Adrenal gland (tissue), 12 donors: ENCODE measurements around the gene HSBP1L1. TPM values are rescaled to one million over a fixed set of nuclear protein-coding genes. Genes with fewer than 3 reads are reported as not detected.
A peak's percentile ranks its signal among the peaks of the same experiment; 100 is the strongest.

Experiments
- DNase-seq, 7 donors: peaks; one replicate each; pipeline ENCODE4 v3.0.0-alpha.2; 2019 to 2020
- H3K27ac ChIP-seq, 5 donors: fragments of 200-600 bp; sonication (generic) in 4 of 5; 1 replicate in 3 of 5; 2 replicates in 2 of 5; pipeline versions ENCODE4 v1.5.1 to v1.8.0; 2016 to 2020; ENCODE audit warnings: mild to moderate bottlenecking in 1 of 5
- H3K27me3 ChIP-seq: fragments of 200-600 bp; 2 replicates; pipeline ENCODE4 v1.8.0; 2021
- H3K36me3 ChIP-seq, 2 donors: fragments of 200-600 bp; replicated peaks in 1 of 2; 1 replicate in 1 of 2; 2 replicates in 1 of 2; pipeline versions ENCODE4 v1.5.1 to v1.8.0; 2018 to 2022
- H3K4me1 ChIP-seq, 2 donors: fragments of 200-600 bp; replicated peaks in 1 of 2; 1 replicate in 1 of 2; 2 replicates in 1 of 2; pipeline versions ENCODE4 v1.5.1 to v1.8.0; 2018 to 2021
- H3K4me3 ChIP-seq, 4 donors: fragments of 200-600 bp; sonication (generic) in 3 of 4; one replicate each; pipeline ENCODE4 v1.5.1; 2016 to 2018
- H3K9me3 ChIP-seq, 3 donors: fragments of 200-600 bp; sonication (generic) in 1 of 3; replicated peaks in 1 of 3; 1 replicate in 2 of 3; 2 replicates in 1 of 3; pipeline versions ENCODE4 v1.5.1 to v1.8.0; 2016 to 2021
- CTCF ChIP-seq, 6 experiments: fragments of 450-650 bp in 4 of 6; fragments of 200-600 bp in 2 of 6; sonication (generic) in 1 of 6; IDR thresholded peaks; 1 replicate in 5 of 6; 2 replicates in 1 of 6; pipeline versions ENCODE4 v1.5.1 to v1.8.0; 2016 to 2021; ENCODE audit warnings: antibody characterized with exemption in 6 of 6, mild to moderate bottlenecking in 2 of 6, moderate library complexity in 1 of 6
- POLR2A ChIP-seq, 2 donors: fragments of 450-650 bp; IDR thresholded peaks; one replicate each; pipeline ENCODE4 v1.6.1; 2017; ENCODE audit warnings: antibody characterized with exemption in 2 of 2, mild to moderate bottlenecking in 2 of 2, moderate library complexity in 1 of 2
- WGBS, 4 donors: extraction: QIAGEN DNeasy Blood & Tissue Kit in 2 of 4; methylation state at CpG; one replicate each; pipeline versions ENCODE4 v1.1.5 to v1.1.7; 2013 to 2017; 5-methylcytosine and 5-hydroxymethylcytosine counted together
- intact Hi-C, 2 donors: fragments of 100-400 bp; cut with DNase I; formaldehyde crosslinking; loops; one replicate each; pipeline versions ENCODE4 v1.14.1 to v1.15.0; 2022 to 2023
- polyA plus RNA-seq, 3 donors: library from polyadenylated mRNA; stranded (reverse); fragments of 200-250 nt in 2 of 3; fragments of 350-450 nt in 1 of 3; fragmentation: Illumina TruSeq in 1 of 3; extraction: RNeasy Lipid Tissue Mini Kit (QIAGEN cat#74804) in 1 of 3; gene quantifications; one replicate each; pipeline ENCODE4 v1.2.3, GENCODE V29; 2013 to 2014
- total RNA-seq, 9 donors: library from RNA; depleted of rRNA in 4 of 9; stranded (reverse); fragments of >200 nt in 4 of 9; fragments of 120-200 nt in 1 of 9; fragmentation: NEBNext Ultra II Directional in 1 of 9; extraction: Animal tissue kit (Norgen Biotek cat#: 25700) in 1 of 9; gene quantifications; one replicate each; pipeline versions ENCODE4 v1.1.0 to v1.2.4, GENCODE V29; 2013 to 2023
- donor health status: healthy with polysubstance abuse.
- donor health status: Bipolar disorder and iron deficiency.
- donor health status: DM: yes; HTN: yes; CAD: no.
- donor health status: DM: no; HTN: no; CAD: no.
- donor health status: DM: no; HTN: no; CAD: no.
- donor health status: DM: yes; HTN: yes; CAD: no.

Gene HSBP1L1
- total and polyA plus RNA-seq, 12 donors = 17.3 to 182 (median 36.0) TPM

DNA sequence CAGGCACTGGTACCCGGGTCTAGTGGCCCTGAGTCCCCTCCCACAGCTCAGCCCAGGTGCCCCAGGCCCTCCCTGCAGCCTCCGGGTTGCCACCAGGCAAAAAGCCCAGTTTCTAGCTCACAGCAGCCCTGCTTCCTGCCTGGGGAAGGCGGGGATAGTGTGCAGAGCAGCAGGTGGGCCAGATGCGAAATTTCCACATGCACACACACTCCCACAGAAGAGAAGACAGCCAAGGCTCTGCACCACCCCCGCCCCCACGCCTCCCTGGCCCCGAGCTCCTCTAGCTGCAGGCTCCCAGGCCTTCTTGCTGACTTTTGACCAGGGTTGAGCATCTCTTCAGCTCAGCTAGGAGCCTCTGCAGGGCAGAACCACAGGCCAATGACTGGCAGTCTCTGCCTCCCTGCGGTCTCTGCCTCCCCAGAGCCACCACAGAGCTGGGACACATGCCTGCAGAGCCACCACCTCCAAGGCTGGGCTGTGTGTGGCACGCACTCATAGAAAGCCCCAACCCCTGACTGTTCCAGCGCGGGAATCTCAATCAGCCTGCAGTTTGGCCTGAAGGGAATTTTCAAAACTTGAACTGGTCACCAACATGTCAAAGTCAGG, 20.2 kb upstream of the HSBP1L1 start:
- H3K27ac ChIP-seq = peak overlapping the region in 1 of 5 donors; percentile 69
- no peak for TF ChIP-seq CTCF (IDR thresholded peaks at IDR 0.05)
- TF ChIP-seq POLR2A (IDR thresholded peaks at IDR 0.05) = no peak

DNA sequence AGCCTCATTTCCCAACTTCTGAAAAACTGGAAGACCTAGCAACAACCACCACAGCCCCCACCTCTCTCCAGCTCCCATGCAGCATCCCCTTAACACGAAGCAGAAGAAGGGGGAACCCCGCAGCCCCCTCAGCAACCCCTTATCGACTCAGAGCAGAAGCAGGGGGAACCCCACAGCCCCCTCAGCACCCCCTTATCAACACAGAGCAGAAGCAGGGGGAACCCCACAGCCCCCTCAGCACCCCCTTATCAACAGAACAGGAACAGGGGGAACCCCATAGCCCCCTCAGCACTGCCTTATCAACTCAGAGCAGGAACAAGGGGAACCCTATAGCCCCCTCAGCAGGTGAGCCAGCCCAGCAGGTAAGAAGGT, 19.7 kb upstream of the HSBP1L1 start:
- intact Hi-C loops = no loop called here
- no peaks in the 10 kb centered on the region for H3K27me3 ChIP-seq
- no peak overlapping the region for H3K4me3 ChIP-seq
- H3K27ac ChIP-seq = peak overlapping the region in 1 of 5 donors; percentile 69
- H3K36me3 ChIP-seq = peaks cover 0 to 21% of the 10 kb centered on the region in 2 donors
- H3K4me1 ChIP-seq = peaks cover 6 to 29% of the 10 kb centered on the region in 2 donors
- no peaks in the 10 kb centered on the region for H3K9me3 ChIP-seq
- TF ChIP-seq CTCF (IDR thresholded peaks at IDR 0.05) (no peak), POLR2A (IDR thresholded peaks at IDR 0.05) (no peak)
- WGBS, 4 donors = 68 to 90% (median 76%) methylated on average over 3 of the region's 3 CpGs; no CpG with 5 or more reads in 1 of the 4 donors
- peak in 1 of 7 donors; percentile 17 for DNase-seq

More for the DNA sequence above, 20.2 kb upstream of the HSBP1L1 start:
- Histone ChIP-seq H3K36me3 (peaks cover 0 to 21% of the 10 kb centered on the region in 2 donors), H3K9me3 (no peaks in the 10 kb centered on the region), H3K27me3 (no peaks in the 10 kb centered on the region), H3K4me3 (no peak overlapping the region), H3K4me1 (peaks cover 3 to 24% of the 10 kb centered on the region in 2 donors)
- intact Hi-C loops = no loop called here
- DNase-seq = peak in 3 of 7 donors; percentile 16 to 46 (median 17)
- WGBS, 4 donors = 60 to 78% (median 73%) methylated on average over 2 to 11 of the region's 11 CpGs

- intact Hi-C loops = no loop called here
- peaks cover 6 to 35% of the 10 kb centered on the region in 2 donors for H3K4me1 ChIP-seq
- TF ChIP-seq CTCF (IDR thresholded peaks at IDR 0.05) (no peak), POLR2A (IDR thresholded peaks at IDR 0.05) (no peak)
Measured at GRCh38 chr18:79945118-79946042, 19.1 kb upstream of the HSBP1L1 start.

GRCh38 chr18:79947054-79947755, 17.2 kb upstream of the HSBP1L1 start:
- peaks cover 6 to 38% of the 10 kb centered on the region in 2 donors for H3K4me1 ChIP-seq
- no peaks in the 10 kb centered on the region for H3K9me3 ChIP-seq
- H3K27me3 ChIP-seq = no peaks in the 10 kb centered on the region
- H3K4me3 ChIP-seq = no peak overlapping the region
- WGBS, 4 donors = 87 to 91% (median 90%) methylated on average over 7 to 14 of the region's 14 CpGs
- TF ChIP-seq CTCF (IDR thresholded peaks at IDR 0.05) (no peak), POLR2A (IDR thresholded peaks at IDR 0.05) (no peak)
- DNase-seq = peak in 2 of 7 donors; percentile 1 to 28
- intact Hi-C loops = no loop called here
- H3K36me3 ChIP-seq = peaks cover 0 to 10% of the 10 kb centered on the region in 2 donors
- no peak overlapping the region for H3K27ac ChIP-seq

More at GRCh38 chr18:79945118-79946042, 19.1 kb upstream of the HSBP1L1 start:
- WGBS, 4 donors = 77 to 83% (median 82%) methylated on average over 8 to 17 of the region's 17 CpGs
- Histone ChIP-seq H3K9me3 (no peaks in the 10 kb centered on the region), H3K27ac (peak overlapping the region in 1 of 5 donors; percentile 69), H3K4me3 (no peak overlapping the region), H3K27me3 (no peaks in the 10 kb centered on the region), H3K36me3 (peaks cover 0 to 21% of the 10 kb centered on the region in 2 donors)
- peak in 3 of 7 donors; percentile 9 to 46 (median 17) for DNase-seq
